NCI-H1436 treated with DMSO at 0.1 percent for 48 hours (cell line): ENCODE data around the gene MAPK8IP3.

ENCODE experiments used
- DNase-seq: peaks from one replicate; lab custom pipeline; 2025; lab: John Stamatoyannopoulos, UW

MAPK8IP3 gene, protein sequence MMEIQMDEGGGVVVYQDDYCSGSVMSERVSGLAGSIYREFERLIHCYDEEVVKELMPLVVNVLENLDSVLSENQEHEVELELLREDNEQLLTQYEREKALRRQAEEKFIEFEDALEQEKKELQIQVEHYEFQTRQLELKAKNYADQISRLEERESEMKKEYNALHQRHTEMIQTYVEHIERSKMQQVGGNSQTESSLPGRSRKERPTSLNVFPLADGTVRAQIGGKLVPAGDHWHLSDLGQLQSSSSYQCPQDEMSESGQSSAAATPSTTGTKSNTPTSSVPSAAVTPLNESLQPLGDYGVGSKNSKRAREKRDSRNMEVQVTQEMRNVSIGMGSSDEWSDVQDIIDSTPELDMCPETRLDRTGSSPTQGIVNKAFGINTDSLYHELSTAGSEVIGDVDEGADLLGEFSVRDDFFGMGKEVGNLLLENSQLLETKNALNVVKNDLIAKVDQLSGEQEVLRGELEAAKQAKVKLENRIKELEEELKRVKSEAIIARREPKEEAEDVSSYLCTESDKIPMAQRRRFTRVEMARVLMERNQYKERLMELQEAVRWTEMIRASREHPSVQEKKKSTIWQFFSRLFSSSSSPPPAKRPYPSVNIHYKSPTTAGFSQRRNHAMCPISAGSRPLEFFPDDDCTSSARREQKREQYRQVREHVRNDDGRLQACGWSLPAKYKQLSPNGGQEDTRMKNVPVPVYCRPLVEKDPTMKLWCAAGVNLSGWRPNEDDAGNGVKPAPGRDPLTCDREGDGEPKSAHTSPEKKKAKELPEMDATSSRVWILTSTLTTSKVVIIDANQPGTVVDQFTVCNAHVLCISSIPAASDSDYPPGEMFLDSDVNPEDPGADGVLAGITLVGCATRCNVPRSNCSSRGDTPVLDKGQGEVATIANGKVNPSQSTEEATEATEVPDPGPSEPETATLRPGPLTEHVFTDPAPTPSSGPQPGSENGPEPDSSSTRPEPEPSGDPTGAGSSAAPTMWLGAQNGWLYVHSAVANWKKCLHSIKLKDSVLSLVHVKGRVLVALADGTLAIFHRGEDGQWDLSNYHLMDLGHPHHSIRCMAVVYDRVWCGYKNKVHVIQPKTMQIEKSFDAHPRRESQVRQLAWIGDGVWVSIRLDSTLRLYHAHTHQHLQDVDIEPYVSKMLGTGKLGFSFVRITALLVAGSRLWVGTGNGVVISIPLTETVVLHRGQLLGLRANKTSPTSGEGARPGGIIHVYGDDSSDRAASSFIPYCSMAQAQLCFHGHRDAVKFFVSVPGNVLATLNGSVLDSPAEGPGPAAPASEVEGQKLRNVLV (N-terminal part only)

DNA sequence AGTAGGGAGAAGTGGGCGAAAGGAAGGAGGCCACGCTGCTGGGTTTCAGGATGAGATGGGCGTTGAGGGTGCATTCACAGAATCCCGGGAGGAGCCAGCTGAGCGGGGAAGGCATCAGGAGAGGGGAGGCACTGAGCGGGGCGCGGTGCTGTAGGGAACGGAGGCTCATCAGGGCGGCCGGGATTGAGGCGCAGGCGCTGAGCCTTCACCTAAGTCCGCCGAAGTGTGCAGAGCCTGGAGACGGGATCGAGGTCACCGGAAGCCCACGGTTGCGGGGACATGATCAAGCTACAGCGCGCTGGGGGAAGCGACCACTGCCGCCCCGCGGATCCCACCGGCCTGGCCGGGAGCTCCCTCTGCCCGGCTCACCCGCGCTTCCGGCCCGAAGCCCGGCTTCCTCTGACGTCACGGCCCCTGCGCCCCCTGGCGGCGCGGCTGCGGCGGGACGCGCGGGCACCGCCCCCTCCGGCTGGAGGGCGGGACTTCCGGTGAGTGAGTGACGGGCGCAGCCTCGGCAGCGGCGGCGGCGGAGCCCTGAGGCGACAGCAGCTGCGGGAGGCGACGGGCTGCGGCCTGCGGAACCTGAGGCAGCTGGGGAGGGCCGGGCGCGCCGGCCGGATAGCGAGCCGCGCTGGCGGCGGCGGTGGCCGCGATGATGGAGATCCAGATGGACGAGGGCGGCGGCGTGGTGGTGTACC lies at the start of gene MAPK8IP3:
Gene MAPK8IP3, plus strand, starts transcription at position 508 of the 698 bp plus-strand sequence. Its CDS starts 145 bp downstream, at position 653.
- DNase-seq, result peak; percentile 15

DNA sequence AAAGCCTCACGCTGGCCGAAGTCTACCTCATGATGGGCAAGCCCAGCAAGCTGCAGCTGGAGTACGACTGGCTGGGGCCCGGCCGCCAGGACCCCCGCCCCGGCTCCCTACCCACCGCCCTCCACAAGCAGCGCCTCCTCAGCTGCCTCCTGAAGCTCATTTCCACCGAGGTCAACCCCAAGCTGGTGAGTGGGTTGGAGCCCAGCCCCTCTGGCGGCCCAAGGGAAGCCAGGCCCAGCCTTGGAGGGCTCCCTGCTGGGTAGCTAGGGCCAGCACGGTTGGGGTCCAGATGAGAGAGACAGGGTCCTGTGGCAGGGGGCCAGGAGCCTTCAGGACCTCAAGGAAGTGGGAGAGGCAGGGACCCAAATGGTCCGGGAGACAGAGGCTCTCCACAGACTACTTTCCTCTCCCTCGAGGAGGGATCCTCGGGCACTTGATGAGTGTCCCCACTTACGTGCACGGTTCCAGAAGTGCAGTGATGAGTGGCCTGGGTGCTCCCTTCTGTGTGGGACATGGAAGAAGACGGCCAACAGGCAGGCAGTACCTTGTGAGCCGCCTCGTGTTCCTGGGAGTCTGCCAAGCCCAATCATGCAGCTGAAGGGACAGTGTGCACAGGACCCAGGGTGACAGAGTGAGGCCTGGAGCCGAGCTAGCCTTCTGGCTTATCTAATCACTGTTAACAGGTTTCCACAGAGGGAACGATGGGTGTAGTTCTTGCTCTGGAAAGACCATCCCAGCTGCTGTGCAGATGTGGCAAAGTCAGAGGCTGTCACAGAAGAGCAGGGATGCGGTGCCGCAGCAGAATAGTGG lies 49.0 kb upstream of the MAPK8IP3 start:
- DNase-seq, result no peak

DNA sequence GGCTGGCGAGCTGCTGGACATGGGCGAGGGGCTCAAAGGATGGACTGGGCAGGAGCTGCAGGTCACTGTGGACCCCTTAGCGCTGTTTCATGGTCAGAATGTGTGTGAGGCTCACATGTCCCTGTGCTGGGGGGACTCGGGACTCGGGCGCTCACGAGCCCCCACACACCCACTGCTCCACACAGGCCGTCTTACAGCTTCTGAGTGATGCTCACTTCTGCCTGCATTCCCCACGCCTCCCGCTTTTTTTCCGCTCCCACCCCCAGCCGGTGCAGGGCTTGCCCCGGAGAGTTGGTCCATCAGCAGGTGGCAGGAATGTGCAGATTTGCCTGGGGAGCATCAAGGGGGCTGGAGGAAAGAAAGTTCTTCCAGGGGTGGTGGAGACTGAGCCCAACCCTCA lies 48.2 kb upstream of the MAPK8IP3 start:
- DNase-seq, result no peak

DNA sequence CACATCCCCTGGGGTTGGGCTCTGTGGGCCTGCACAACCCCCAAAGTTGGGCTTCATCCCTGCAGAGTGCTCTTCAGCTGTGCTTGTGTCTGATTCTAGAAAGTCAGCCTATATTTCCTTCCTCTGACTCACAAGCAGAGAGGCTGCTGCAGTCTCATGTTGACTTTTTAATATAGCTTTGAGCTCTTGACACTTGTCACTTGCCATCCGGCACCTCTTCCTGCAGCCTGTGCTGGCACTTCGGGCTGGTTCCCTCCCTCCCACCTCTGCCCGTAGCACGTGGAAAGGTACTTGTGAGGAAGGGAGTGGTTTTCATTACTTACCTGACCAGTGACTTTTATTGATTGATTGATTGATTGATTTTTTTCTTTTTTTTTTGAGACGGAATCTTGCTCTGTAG lies 47.0 kb upstream of the MAPK8IP3 start:
- DNase-seq, result no peak

DNA sequence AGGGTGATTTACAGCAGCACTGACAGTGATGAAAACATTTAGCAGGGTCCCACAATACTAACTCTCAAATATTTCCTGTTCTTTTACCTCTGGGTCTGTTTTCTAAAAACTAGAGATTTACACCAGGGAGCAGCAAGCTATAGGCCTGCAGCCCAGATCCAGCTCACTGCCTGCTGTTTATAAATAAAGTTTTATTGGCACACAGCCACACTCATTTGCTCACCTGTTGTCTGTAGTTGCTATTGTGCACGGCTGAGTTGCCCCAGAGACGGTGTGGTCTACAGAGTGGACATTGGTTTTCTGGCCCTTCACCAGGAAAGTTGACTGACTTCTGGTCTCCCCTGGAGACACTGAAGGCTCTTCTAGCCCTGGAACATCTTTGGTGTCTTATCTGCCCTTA lies 44.2 kb upstream of the MAPK8IP3 start:
- DNase-seq, result no peak

DNA sequence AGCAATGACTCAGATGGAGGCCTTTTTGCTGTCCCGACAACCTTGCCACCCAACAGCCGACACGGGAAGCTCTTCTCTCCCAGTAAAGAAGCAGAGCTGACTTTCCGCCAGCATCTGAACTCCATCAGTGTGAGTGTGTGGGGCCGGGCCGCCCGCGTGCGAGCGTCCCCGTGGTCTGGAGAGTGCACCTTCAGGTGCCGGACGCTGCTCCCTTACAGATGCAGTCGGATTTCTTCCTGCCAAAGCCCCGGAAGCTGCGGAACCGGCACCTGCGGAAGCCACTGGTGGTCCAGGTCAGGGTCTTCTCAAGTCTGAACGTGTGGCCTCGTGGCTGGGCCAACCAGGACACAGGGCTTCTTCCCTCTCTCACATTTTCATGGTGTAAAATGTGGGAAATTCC lies 43.5 kb upstream of the MAPK8IP3 start:
- DNase-seq, result no peak

DNA sequence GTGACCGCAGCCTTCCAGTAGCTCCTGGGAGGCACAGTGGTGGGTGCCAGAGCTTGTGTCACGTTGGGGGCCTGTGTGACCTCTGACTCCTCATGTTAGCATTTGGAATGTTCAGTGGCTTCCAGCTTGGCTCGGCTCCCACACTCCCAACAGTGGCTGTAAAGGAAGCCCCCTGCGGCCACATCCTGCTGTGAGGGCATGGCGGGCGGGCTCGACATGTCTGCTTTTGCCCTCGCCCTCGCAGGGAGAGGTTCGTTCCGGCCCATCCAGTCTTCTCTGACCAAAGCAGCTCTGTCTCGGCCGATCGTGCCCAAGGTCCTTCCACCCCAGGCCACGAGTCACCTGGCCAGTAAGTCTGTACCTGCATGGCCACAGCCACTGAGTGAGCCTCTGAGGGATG lies 40.2 kb upstream of the MAPK8IP3 start:
- DNase-seq, result no peak

DNA sequence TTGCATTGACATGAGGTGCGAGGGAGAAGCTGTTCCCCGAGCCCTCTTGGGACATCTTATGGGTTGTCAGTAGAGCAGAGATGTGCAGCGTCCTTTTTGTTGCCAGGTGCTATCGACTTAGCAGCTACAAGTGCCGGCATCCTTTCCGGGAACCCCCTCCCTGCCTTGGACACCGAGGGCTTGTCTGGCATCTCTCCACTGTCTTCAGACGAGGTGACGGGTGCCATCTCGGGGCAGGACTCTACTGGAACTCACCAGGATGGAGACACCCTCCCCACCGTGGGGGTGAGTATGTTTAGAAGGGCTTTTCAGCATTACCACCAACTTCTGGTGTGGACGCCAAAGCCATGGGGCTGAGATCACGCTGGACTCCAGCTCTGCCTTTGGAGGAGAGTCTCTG lies 39.7 kb upstream of the MAPK8IP3 start:
- no peak for DNase-seq

DNA sequence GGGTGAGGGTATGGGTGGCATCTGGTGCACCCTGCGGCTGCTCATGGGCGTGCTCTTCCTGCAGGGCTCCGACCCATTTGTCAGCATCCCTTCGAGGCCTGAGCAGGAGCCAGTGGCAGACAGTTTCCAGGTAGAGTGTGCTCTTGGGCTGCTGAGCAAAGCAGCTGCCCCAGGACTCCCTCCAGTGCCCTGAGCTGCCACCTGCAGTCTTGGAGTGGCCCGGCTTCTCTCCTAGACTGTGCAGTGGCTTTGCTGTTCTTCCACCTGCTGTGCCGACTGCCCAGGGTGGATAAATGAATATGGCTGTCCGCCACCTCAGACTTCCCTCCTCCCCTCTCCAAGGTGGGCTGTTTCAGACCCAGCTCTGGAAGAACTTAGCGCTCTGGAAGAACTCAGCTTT lies 38.7 kb upstream of the MAPK8IP3 start:
- no peak for DNase-seq

DNA sequence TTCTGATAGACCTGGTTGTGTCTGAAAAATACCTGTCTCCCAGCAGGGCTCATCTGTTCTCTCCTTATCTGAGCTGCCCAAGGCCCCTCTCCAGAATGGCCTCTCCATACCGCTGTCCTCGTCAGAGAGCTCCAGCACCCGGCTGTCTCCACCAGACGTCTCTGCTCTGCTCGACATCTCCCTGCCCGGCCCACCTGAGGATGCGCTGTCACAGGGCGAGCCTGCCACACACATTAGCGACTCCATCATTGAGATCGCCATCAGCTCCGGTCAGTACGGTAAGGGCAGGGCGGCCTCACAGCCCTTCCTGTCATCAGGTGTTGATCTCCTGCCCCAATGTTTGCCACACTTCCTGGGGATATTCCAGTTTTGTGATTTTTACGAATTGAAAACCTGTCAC lies 38.1 kb upstream of the MAPK8IP3 start:
- no peak for DNase-seq

DNA sequence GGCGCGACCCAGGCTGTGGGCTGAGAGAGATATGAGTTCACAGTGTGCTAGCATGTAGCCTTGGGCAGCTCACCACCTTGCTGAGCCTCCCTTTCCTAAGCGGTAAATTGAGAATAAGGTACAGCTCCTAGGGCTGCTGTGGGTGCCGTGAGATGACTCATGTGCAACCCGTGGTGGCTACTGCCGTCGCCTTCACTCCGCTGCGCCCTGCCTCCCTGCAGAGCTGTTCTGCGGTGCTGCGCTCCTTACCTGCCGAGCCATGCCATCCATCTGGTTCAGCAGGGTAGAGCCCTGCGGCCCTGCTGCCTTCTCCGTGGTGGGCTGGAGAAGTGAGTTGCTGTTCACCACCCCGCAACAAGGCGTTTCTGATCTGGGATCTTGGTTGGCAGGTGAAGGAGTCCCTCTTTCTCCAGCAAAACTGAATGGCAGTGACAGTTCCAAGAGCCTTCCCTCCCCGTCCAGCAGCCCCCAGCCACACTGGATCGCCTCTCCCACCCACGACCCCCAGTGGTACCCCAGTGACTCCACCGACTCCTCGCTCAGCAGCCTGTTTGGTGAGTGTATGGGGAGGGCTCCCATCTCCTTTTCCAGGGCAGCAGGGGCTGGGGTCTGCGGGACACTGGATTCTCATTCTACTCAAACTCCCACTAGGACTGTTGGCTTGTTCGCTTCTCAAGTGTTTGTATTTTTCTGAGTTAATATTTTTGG lies 37.2 kb upstream of the MAPK8IP3 start:
- no peak for DNase-seq

DNA sequence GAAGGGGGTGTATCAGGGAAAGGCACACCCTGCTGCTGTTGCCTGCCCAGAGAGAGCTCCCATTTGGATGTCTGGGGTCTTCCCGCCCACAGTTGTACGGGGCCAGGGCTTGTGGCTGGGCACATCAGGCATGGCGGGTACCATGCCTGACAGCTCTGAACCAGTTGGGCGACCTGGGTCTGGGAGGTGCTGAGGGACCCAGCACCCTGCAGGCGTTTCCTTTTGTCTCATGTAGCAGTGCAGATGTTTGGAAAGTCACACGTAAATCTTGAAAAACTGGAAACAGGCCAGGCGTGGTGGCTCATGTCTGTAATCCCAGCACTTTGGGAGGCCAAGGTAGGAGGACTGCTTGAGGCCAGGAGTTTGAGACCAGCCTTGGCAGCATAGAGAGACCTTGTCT lies 36.3 kb upstream of the MAPK8IP3 start:
- no peak for DNase-seq

DNA sequence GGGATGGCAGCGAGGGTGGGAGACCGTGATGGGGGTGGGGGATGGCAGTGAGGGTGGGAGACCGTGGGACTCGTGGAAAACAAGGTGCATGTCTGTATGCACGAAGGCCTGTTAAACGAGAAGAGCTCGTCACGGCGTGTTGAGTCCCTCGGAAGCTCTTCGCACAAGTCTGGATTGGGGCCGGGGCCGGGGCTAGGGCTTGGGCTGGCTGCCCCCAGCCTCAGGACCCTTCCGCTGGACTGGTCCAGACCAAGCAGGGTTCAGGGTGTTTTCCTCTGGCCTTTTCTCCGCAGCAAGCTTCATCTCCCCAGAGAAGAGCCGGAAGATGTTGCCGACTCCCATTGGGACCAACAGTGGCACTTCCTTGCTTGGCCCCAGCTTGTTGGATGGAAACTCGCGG lies 35.6 kb upstream of the MAPK8IP3 start:
- no peak for DNase-seq

DNA sequence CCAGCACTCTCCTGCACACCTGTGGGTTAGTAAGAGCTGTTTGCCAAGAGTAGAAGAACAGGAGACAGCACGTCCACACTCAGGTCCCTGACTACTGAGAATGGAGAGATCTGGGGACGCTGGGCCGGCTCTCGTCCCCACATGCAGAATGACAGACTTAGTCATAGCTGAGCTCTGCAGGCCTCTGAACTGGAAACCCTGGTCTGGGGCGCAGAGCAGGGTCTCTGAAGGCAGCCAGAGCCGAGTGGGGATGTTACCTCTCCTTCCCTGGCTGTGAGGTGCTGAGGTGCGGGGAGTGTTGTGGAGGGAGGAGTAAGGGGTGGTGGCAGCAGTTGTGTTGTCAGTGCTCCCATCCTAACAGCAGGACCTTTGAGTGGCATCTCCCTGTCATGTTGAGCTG lies 35.1 kb upstream of the MAPK8IP3 start:
- DNase-seq, result no peak

DNA sequence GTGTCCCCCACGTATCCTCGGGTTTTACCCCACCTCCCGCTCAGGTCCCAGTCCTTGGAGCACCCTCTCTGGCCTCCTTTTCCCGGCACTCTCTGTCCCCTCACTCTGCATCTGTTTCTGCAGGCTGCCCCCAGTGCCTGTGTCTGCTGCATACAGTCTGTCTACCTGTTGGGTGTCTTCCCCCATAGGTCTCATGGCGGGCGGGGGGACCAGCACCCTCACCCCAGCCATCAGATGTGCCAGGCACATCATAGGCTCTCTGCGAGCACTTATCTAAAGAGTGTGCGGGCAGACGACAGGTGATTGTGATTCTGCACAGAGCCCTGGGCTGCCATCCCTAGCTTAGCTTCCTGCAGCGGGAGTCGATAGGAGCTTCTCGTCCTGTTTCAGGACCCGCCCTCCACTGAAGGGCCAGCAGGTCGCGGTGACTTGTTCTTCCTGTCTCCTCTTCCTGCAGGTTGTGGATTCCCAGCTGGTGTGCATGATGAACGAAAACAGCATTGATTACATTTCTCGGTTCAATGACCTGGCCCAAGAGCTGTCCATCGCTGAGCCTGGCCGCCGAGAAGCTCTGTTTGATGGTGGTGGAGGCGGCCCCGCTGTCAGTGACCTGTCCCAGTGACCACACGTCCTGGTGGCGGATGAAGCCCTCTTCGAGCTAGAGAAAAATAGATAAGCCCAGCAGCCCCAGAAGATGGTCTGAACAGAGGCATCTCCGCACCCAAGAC lies 32.4 kb upstream of the MAPK8IP3 start:
- DNase-seq, result no peak

DNA sequence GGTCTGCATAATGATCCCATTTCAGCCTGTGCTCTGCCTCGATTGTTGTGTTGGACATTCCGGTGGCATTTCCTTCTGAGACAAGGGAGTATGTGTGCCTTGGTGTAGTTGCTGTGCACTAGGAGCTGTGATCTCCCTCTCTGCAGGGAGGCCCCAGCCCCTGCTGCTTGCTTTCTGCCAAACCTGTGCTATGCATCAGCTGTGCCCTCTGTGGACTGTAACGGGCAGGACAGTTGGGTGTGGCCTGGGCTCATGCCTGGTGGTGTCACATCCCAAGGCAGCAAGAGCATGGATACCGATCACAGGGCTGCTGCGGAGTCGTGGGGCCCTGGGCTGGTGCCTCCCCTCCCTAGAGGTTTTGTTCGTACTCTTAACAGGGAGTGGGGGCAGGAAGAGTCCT lies 31.7 kb upstream of the MAPK8IP3 start:
- no peak for DNase-seq

DNA sequence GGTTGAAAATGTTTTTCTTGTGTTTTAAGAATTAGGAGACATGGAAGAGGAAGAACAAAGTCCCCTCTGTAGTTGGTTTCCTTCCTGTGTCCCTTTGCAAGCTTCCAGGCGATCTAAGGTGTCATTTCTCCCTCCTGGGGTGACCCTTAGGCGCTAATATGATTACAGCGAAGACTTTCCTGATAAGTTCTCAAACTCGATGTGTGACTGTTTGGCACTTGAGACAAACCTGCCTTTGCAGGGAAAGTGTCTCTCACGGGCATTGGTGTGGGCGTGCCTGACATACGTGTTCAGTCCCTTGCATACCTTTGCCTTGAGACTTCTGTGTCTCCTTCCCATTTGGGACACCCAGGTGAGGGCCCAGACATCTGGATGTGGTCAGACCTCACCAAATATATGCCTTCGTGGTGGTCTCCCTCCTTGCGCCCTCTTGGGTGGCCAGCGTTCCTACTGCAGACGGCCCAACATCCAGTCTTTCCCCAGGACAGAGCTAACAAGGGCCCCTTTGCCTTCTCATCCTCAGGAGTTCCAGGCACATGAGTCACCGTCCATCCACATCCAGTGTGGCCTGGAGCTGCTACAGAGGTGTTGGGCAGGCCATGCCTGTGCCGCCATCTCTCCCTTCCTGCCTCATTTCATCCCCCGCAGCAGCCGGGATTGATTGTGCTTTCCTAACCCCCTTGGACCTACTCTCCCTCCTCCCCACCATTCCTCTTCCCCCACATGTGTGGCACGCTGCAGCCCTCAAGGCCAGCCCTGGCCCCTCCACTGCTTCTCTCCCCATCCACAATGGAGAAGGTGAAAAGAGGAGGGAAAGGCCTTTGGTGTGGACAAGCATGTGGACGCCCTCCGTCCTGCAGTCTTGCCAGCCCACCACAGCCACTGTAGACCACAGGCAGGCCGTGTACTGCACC lies 31.0 kb upstream of the MAPK8IP3 start:
- DNase-seq, result no peak

DNA sequence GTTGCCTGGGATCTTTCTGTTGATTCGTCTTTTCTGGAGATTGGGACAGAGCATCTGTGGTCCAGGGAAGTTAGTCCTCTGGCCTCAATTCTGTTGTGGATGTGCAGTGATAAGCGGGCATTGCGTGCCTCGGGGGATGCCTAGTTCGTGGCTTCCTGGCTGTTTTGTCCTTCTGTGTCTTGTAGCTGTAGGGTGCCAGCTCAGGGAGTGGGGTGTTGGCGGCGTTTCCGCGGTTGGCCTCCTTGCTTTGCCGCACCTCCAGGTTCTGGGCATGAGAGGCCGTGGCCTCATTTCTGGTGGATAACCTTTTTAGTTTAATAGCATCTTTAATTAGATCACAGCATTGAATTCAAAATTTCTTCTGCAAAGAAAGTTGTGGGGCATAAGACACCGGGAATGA lies 29.3 kb upstream of the MAPK8IP3 start:
- DNase-seq, result no peak
